SK-N-SH treated with all-trans-retinoic acid at 6 μM for 48 hours (cell line): ENCODE data around the gene MAP3K6.
"Not testable (repeated sequence)": the region's sequence is repeated elsewhere in the genome, so short reads cannot be mapped to it uniquely, and the experiment has no call there.

Source experiments
- ARNTL ChIP-seq: fragments of 450-650 bp; formaldehyde crosslinking; IDR thresholded peaks from 2 replicates; pipeline ENCODE4 v1.5.0; 2020; ENCODE audit warnings: low read depth, mild to moderate bottlenecking, moderate library complexity, borderline replicate concordance
- BACH2 ChIP-seq: fragments of 250-450 bp; sonication (Bioruptor Pico); IDR thresholded peaks from 2 replicates; pipeline ENCODE4 v1.9.0; 2021; ENCODE audit warnings: mild to moderate bottlenecking, borderline replicate concordance
- CSDC2 ChIP-seq: fragments of 250-450 bp; sonication (Bioruptor Pico); IDR thresholded peaks from 2 replicates; pipeline ENCODE4 v1.5.0; 2020; ENCODE audit warnings: mild to moderate bottlenecking, moderate library complexity
- ISL1 ChIP-seq: fragments of 250-450 bp; sonication (Bioruptor Pico); IDR thresholded peaks from 2 replicates; pipeline ENCODE4 v2.1.2; 2022; ENCODE audit warnings: mild to moderate bottlenecking, moderate library complexity
- OSR1 ChIP-seq: fragments of 250-450 bp; sonication (Bioruptor Pico); IDR thresholded peaks from 2 replicates; pipeline ENCODE4 v1.8.0; 2022; ENCODE audit warnings: moderate library complexity, mild to moderate bottlenecking, inconsistent platforms
- RARB ChIP-seq: fragments of 250-450 bp; sonication (Bioruptor Pico); IDR thresholded peaks from 2 replicates; pipeline ENCODE4 v1.8.0; 2021; ENCODE audit warnings: mild to moderate bottlenecking, moderate library complexity
- SNAI2 ChIP-seq: fragments of 250-450 bp; sonication (Bioruptor Pico); IDR thresholded peaks from 2 replicates; pipeline ENCODE4 v1.5.0; 2020; ENCODE audit warnings: mild to moderate bottlenecking, moderate library complexity
- TOX ChIP-seq: fragments of 250-450 bp; sonication (Bioruptor Pico); IDR thresholded peaks from 2 replicates; pipeline ENCODE4 v1.8.0; 2021; ENCODE audit warnings: mild to moderate bottlenecking, moderate library complexity, borderline replicate concordance
- ZFP30 ChIP-seq: fragments of 450-650 bp; formaldehyde crosslinking; IDR thresholded peaks from 2 replicates; pipeline ENCODE4 v1.5.0; 2022; ENCODE audit warnings: mild to moderate bottlenecking, moderate library complexity
- ZNF565 ChIP-seq: fragments of 450-650 bp; formaldehyde crosslinking; conservative IDR thresholded peaks from 2 replicates; pipeline ENCODE4 v1.5.0; 2020; ENCODE audit warnings: low read depth, mild to moderate bottlenecking, moderate library complexity
- TF ChIP-seq, protein P1 (sequence below): fragments of 250-450 bp; sonication (Bioruptor Pico); IDR thresholded peaks from 2 replicates; pipeline ENCODE4 v1.5.0; 2020; ENCODE audit warnings: mild to moderate bottlenecking, moderate library complexity
- TF ChIP-seq, protein P2 (sequence below): fragments of 250-450 bp; sonication (Bioruptor Pico); IDR thresholded peaks from 2 replicates; pipeline ENCODE4 v1.8.0; 2021; ENCODE audit warnings: low read depth, mild to moderate bottlenecking, moderate library complexity, borderline replicate concordance
- TF ChIP-seq, protein P3 (sequence below): fragments of 250-450 bp; sonication (Bioruptor Pico); IDR thresholded peaks from 2 replicates; pipeline ENCODE4 v1.5.1; 2020; ENCODE audit warnings: low read depth, mild to moderate bottlenecking, moderate library complexity

DNA sequence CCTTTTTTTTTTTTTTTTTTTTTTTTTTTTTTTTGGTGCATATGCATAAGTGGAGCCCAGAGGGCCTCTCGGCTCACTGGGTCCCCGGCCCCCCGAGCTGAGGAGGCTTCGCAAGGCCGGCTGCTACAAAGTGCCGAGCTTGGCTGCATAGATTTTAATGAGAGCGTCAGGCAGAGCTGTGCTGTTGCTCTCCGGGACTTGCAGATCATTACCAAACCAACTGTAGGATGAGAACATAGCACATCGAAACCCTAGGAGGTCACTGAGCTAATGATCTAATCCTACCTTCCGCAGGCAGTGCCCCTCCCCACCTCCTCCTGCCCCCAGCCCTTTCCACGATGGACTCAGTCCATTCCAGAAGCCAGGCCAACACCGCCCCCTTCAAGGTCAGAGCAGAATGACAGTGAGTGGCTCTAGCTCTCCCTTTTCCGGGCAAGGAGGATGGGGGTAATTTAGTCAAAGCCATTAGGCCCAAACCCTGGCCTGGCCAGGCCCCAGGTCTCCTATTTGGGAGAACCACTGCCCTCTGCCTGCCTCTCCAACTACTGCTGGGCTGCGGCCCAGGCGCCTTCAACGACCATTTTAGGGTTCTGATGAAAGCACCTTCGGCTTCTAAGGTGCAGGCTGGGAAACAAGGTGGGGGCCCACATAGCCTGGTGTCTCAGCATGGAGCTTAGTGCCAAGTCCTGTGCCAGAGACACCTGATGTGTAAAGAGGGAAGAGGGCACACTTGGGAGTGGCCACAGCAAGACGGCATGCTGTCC, 39.0 kb upstream of the MAP3K6 start:
- not testable (repeated sequence) for TF ChIP-seq ZFP30 (CRISPR knock-in tag); TOX (CRISPR knock-in tag); SNAI2 (CRISPR knock-in tag); ISL1 (CRISPR knock-in tag); ARNTL (CRISPR knock-in tag); BACH2; CSDC2 (CRISPR knock-in tag); RARB; OSR1 (CRISPR knock-in tag); ZNF565 (CRISPR knock-in tag)
- TF ChIP-seq, protein P1, sequence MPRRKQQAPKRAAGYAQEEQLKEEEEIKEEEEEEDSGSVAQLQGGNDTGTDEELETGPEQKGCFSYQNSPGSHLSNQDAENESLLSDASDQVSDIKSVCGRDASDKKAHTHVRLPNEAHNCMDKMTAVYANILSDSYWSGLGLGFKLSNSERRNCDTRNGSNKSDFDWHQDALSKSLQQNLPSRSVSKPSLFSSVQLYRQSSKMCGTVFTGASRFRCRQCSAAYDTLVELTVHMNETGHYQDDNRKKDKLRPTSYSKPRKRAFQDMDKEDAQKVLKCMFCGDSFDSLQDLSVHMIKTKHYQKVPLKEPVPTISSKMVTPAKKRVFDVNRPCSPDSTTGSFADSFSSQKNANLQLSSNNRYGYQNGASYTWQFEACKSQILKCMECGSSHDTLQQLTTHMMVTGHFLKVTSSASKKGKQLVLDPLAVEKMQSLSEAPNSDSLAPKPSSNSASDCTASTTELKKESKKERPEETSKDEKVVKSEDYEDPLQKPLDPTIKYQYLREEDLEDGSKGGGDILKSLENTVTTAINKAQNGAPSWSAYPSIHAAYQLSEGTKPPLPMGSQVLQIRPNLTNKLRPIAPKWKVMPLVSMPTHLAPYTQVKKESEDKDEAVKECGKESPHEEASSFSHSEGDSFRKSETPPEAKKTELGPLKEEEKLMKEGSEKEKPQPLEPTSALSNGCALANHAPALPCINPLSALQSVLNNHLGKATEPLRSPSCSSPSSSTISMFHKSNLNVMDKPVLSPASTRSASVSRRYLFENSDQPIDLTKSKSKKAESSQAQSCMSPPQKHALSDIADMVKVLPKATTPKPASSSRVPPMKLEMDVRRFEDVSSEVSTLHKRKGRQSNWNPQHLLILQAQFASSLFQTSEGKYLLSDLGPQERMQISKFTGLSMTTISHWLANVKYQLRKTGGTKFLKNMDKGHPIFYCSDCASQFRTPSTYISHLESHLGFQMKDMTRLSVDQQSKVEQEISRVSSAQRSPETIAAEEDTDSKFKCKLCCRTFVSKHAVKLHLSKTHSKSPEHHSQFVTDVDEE (CRISPR knock-in tag) = not testable (repeated sequence)
- TF ChIP-seq, protein P2, sequence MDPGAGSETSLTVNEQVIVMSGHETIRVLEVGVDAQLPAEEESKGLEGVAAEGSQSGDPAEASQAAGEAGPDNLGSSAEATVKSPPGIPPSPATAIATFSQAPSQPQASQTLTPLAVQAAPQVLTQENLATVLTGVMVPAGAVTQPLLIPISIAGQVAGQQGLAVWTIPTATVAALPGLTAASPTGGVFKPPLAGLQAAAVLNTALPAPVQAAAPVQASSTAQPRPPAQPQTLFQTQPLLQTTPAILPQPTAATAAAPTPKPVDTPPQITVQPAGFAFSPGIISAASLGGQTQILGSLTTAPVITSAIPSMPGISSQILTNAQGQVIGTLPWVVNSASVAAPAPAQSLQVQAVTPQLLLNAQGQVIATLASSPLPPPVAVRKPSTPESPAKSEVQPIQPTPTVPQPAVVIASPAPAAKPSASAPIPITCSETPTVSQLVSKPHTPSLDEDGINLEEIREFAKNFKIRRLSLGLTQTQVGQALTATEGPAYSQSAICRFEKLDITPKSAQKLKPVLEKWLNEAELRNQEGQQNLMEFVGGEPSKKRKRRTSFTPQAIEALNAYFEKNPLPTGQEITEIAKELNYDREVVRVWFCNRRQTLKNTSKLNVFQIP (CRISPR knock-in tag) = not testable (repeated sequence)
- TF ChIP-seq, protein P3, sequence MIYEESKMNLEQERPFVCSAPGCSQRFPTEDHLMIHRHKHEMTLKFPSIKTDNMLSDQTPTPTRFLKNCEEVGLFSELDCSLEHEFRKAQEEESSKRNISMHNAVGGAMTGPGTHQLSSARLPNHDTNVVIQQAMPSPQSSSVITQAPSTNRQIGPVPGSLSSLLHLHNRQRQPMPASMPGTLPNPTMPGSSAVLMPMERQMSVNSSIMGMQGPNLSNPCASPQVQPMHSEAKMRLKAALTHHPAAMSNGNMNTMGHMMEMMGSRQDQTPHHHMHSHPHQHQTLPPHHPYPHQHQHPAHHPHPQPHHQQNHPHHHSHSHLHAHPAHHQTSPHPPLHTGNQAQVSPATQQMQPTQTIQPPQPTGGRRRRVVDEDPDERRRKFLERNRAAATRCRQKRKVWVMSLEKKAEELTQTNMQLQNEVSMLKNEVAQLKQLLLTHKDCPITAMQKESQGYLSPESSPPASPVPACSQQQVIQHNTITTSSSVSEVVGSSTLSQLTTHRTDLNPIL = not testable (repeated sequence)
